ENCODE results near the gene DDX11.
"Not testable (repeated sequence)": the region's sequence is repeated elsewhere in the genome, so short reads cannot be mapped to it uniquely, and the experiment has no call there.

Gene DDX11

DNA sequence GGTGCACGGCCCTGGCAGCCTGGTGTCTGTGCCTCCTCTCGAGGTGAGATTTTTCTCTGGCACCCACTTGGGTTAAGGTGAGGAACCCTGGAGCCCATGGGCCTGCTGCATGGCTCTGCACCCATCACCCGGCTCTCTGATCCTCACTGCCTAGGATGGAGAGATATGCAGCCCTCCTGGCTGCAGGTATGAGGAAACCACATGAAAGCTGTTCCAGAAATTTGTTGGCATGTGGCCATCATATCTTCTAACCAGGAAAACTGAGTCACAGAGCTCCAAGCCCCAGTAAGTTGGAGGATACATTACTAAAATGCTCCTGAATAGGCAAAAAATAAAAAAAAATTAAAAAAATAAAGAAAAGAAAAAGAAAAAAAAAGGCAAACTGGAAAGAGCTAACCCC lies 39.3 kb upstream of the DDX11 start:
- no peak for DNase-seq (ENCODE audit: extremely low read depth, low read depth)
- TF ChIP-seq CTCF (IDR thresholded peaks at IDR 0.05; ENCODE audit: low read depth, low read length) = no peak

GRCh38 chr12:31035226-31035625 lies 38.4 kb upstream of the DDX11 start:
- DNase-seq (ENCODE audit: extremely low read depth, low read depth) = no peak
- no peak for TF ChIP-seq CTCF (IDR thresholded peaks at IDR 0.05; ENCODE audit: low read depth, low read length)

- DNase-seq (ENCODE audit: extremely low read depth, low read depth) = no peak
- TF ChIP-seq CTCF (IDR thresholded peaks at IDR 0.05; ENCODE audit: low read depth, low read length) = no peak
Observed at GRCh38 chr12:31035967-31036665, 37.5 kb upstream of the DDX11 start.

GRCh38 chr12:31037028-31037427 lies 36.6 kb upstream of the DDX11 start:
- DNase-seq (ENCODE audit: extremely low read depth, low read depth) = no peak
- TF ChIP-seq CTCF (IDR thresholded peaks at IDR 0.05; ENCODE audit: low read depth, low read length) = no peak

- no peak for TF ChIP-seq CTCF (IDR thresholded peaks at IDR 0.05; ENCODE audit: low read depth, low read length)
- no peak for DNase-seq (ENCODE audit: extremely low read depth, low read depth)
Observed at GRCh38 chr12:31037931-31038330, 35.7 kb upstream of the DDX11 start.

GRCh38 chr12:31041033-31041564 lies 32.6 kb upstream of the DDX11 start:
- DNase-seq (ENCODE audit: extremely low read depth, low read depth) = no peak
- no peak for TF ChIP-seq CTCF (IDR thresholded peaks at IDR 0.05; ENCODE audit: low read depth, low read length)

GRCh38 chr12:31050143-31050542 lies 23.5 kb upstream of the DDX11 start:
- not testable (repeated sequence) for DNase-seq (ENCODE audit: extremely low read depth, low read depth)

DNA sequence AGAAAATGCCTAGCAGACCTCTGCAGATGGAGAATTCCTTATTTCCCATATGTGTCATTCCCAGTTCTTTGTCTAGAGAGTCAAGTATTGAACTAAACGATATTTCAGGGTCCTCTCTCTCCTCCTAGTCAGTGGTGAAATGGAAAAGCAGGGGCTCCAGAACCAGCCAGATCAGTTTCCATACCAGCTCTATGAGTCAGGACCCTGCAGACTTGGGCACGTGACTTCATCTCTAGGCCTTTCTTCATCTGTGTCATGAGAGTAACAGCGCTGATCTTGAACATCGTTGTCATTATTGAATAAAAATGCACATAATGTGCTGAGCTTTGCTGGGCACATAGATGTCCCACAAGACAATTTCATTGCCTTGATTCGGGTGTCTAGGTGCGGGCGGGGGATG lies 23.1 kb upstream of the DDX11 start:
- not testable (repeated sequence) for DNase-seq (ENCODE audit: extremely low read depth, low read depth)

GRCh38 chr12:31051692-31052091 lies 22.0 kb upstream of the DDX11 start:
- DNase-seq (ENCODE audit: extremely low read depth, low read depth) = not testable (repeated sequence)

- DNase-seq (ENCODE audit: extremely low read depth, low read depth) = not testable (repeated sequence)
Observed at GRCh38 chr12:31052121-31052520, 21.5 kb upstream of the DDX11 start.

DNA sequence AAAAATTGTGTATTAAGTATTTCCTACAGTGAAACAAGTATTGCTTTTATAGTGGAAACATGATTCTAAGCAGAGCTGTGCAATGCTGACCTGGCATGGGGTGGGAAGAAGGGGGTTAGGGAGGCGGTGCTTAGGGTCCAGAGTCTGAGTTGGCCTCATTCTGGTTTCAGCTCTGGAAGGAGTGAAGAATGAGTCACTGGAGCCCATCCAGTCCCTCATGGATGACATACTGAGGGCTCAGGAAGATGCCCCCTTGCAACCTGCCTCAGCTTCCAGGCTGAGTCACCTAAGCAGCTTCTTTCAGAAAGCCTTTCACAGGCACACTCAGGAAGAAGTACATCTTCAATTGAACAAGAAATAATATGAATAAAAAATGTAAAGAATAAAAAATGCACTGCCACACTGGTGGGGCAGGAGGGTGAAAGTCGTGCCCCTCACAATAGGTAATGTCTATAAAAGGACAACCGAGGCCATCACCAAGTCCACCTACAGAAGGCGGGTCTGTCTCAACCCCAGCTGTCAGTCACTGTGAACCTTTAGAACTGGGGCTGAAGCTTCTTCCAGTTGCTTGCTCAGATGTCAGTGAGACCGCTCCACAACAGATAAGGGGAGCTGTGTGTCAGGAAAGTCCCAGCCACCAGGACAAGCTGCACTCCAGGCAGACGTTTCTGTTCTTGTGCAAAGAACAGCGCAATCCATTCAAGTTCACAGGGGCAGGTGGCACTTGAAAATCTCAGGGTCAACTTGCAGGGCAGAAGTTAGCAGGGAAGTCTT lies 20.8 kb upstream of the DDX11 start:
- not testable (repeated sequence) for DNase-seq (ENCODE audit: extremely low read depth, low read depth)
